ENCODE data around the gene ASGR2.

ASGR2 gene

GRCh38 chr17:7139400-7139799 is 24.8 kb upstream of the ASGR2 start:
- Histone ChIP-seq H3K4me3 (ENCODE audit: low read depth in 1 of 2, low read length in 2 of 2) (no peak overlapping the region), H3K27ac (ENCODE audit: low read length) (no peak overlapping the region), H3K4me2 (ENCODE audit: insufficient read depth, low read length) (no peak overlapping the region)

GRCh38 chr17:7138800-7139381 is 24.3 kb upstream of the ASGR2 start:
- no peaks in the 10 kb centered on the region for H4K20me1 ChIP-seq (ENCODE audit: insufficient read depth, low read length)
- ATAC-seq (ENCODE audit: insufficient read depth, low read depth) (no peak), DNase-seq (no peak)
- H3K9me3 ChIP-seq (ENCODE audit: insufficient read depth, low read length, severe bottlenecking): no peaks in the 10 kb centered on the region
- peaks cover 11% of the 10 kb centered on the region for H3K27me3 ChIP-seq (ENCODE audit: insufficient read depth, low read length, poor library complexity)
- H3K9ac ChIP-seq (ENCODE audit: low read depth, low read length): no peak overlapping the region
- H3K27ac ChIP-seq (ENCODE audit: low read length): no peak overlapping the region
- H3K79me2 ChIP-seq (ENCODE audit: insufficient read depth, low read length): no peaks in the 10 kb centered on the region
- H3K36me3 ChIP-seq (ENCODE audit: insufficient read depth, low read length): no peaks in the 10 kb centered on the region
- H2AFZ ChIP-seq (ENCODE audit: low read depth, low read length): no peak overlapping the region; the same call in 1 of the 2 replicates
- no peak overlapping the region for H3K4me2 ChIP-seq (ENCODE audit: insufficient read depth, low read length)
- TF ChIP-seq EZH2 (IDR thresholded peaks at IDR 0.05; ENCODE audit: borderline replicate concordance, low read depth, low read length, severe bottlenecking): no peak
- TF ChIP-seq CTCF (IDR thresholded peaks at IDR 0.05; ENCODE audit: borderline replicate concordance, extremely low read depth, low read length, poor library complexity, severe bottlenecking): no peak
- no peaks in the 10 kb centered on the region for H3K4me1 ChIP-seq (ENCODE audit: insufficient read depth, low read length)
- no peak overlapping the region for H3K4me3 ChIP-seq (ENCODE audit: low read depth in 1 of 2, low read length in 2 of 2)

More at GRCh38 chr17:7139400-7139799, 24.8 kb upstream of the ASGR2 start:
- TF ChIP-seq EZH2 (IDR thresholded peaks at IDR 0.05; ENCODE audit: borderline replicate concordance, low read depth, low read length, severe bottlenecking) (no peak), CTCF (IDR thresholded peaks at IDR 0.05; ENCODE audit: borderline replicate concordance, extremely low read depth, low read length, poor library complexity, severe bottlenecking) (no peak)
- H3K9ac ChIP-seq (ENCODE audit: low read depth, low read length): no peak overlapping the region
- H2AFZ ChIP-seq (ENCODE audit: low read depth, low read length): no peak overlapping the region
- no peaks in the 10 kb centered on the region for H4K20me1 ChIP-seq (ENCODE audit: insufficient read depth, low read length)
- H3K36me3 ChIP-seq (ENCODE audit: insufficient read depth, low read length): no peaks in the 10 kb centered on the region
- H3K79me2 ChIP-seq (ENCODE audit: insufficient read depth, low read length): no peaks in the 10 kb centered on the region
- no peak for ATAC-seq (ENCODE audit: insufficient read depth, low read depth)
- H3K9me3 ChIP-seq (ENCODE audit: insufficient read depth, low read length, severe bottlenecking): no peaks in the 10 kb centered on the region
- no peak for DNase-seq
- H3K27me3 ChIP-seq (ENCODE audit: insufficient read depth, low read length, poor library complexity): peaks cover 10% of the 10 kb centered on the region
- H3K4me1 ChIP-seq (ENCODE audit: insufficient read depth, low read length): no peaks in the 10 kb centered on the region

GRCh38 chr17:7137171-7137943 is 22.7 kb upstream of the ASGR2 start:
- Histone ChIP-seq H3K27me3 (ENCODE audit: insufficient read depth, low read length, poor library complexity) (peaks cover 18% of the 10 kb centered on the region), H3K4me3 (ENCODE audit: low read depth in 1 of 2, low read length in 2 of 2) (no peak overlapping the region), H3K4me2 (ENCODE audit: insufficient read depth, low read length) (no peak overlapping the region), H3K9me3 (ENCODE audit: insufficient read depth, low read length, severe bottlenecking) (no peaks in the 10 kb centered on the region), H3K27ac (ENCODE audit: low read length) (no peak overlapping the region), H3K79me2 (ENCODE audit: insufficient read depth, low read length) (no peaks in the 10 kb centered on the region), H3K4me1 (ENCODE audit: insufficient read depth, low read length) (no peaks in the 10 kb centered on the region), H4K20me1 (ENCODE audit: insufficient read depth, low read length) (no peaks in the 10 kb centered on the region), H3K36me3 (ENCODE audit: insufficient read depth, low read length) (no peaks in the 10 kb centered on the region), H2AFZ (ENCODE audit: low read depth, low read length) (no peak overlapping the region), H3K9ac (ENCODE audit: low read depth, low read length) (no peak overlapping the region)
- ATAC-seq (ENCODE audit: insufficient read depth, low read depth) (no peak), DNase-seq (no peak)
- TF ChIP-seq CTCF (IDR thresholded peaks at IDR 0.05; ENCODE audit: borderline replicate concordance, extremely low read depth, low read length, poor library complexity, severe bottlenecking) (no peak), EZH2 (IDR thresholded peaks at IDR 0.05; ENCODE audit: borderline replicate concordance, low read depth, low read length, severe bottlenecking) (no peak)
